Stimulated activated CD4-positive, alpha-beta T cell treated with anti-CD3 and anti-CD28 coated beads, Interleukin-2, amount 100 ng/mL, for 24 hours (primary cell): ENCODE results near the gene CCRL2.
"Not testable (repeated sequence)": the region's sequence is repeated elsewhere in the genome, so short reads cannot be mapped to it uniquely, and the experiment has no call there.

Experiments used
- DNase-seq, 2 donors: peaks; one replicate each; pipeline ENCODE4 v3.0.0-alpha.2; 2020

CCRL2 gene

GRCh38 chr3:46380471-46381221, 26.4 kb upstream of the CCRL2 start:
- DNase-seq: no peak

- no peak for DNase-seq
Measured at GRCh38 chr3:46381625-46382024, 25.4 kb upstream of the CCRL2 start.

- no peak for DNase-seq
Measured at GRCh38 chr3:46383211-46383950, 23.7 kb upstream of the CCRL2 start.

GRCh38 chr3:46383951-46384330, 23.1 kb upstream of the CCRL2 start:
- DNase-seq: no peak

GRCh38 chr3:46386205-46386604, 20.9 kb upstream of the CCRL2 start:
- no peak for DNase-seq

- not testable (repeated sequence) for DNase-seq
Measured at GRCh38 chr3:46388847-46389246, 18.2 kb upstream of the CCRL2 start.

- DNase-seq: no peak
Measured at GRCh38 chr3:46389306-46389705, 17.8 kb upstream of the CCRL2 start.

- DNase-seq: not testable (repeated sequence)
Measured at GRCh38 chr3:46391526-46391925, 15.5 kb upstream of the CCRL2 start.

- no peak for DNase-seq
Measured at GRCh38 chr3:46393011-46393410, 14.0 kb upstream of the CCRL2 start.

- no peak for DNase-seq
Measured at GRCh38 chr3:46393554-46394434, 13.3 kb upstream of the CCRL2 start.

GRCh38 chr3:46395210-46395661, 11.8 kb upstream of the CCRL2 start:
- DNase-seq: no peak

- DNase-seq: no peak
Measured at GRCh38 chr3:46395766-46396530, 11.1 kb upstream of the CCRL2 start.

GRCh38 chr3:46397111-46397510, 9.9 kb upstream of the CCRL2 start:
- DNase-seq: no peak

- no peak for DNase-seq
Measured at GRCh38 chr3:46398186-46398955, 8.7 kb upstream of the CCRL2 start.

- DNase-seq: no peak
Measured at GRCh38 chr3:46399098-46399497, 8.0 kb upstream of the CCRL2 start.

- no peak for DNase-seq
Measured at GRCh38 chr3:46399557-46399956, 7.5 kb upstream of the CCRL2 start.

GRCh38 chr3:46400000-46400734, 6.9 kb upstream of the CCRL2 start:
- DNase-seq: no peak

GRCh38 chr3:46400846-46401245, 6.2 kb upstream of the CCRL2 start:
- DNase-seq: no peak

GRCh38 chr3:46401579-46401978, 5.5 kb upstream of the CCRL2 start:
- no peak for DNase-seq

GRCh38 chr3:46402902-46403301, 4.2 kb upstream of the CCRL2 start:
- DNase-seq: not testable (repeated sequence)
